Transverse colon (tissue), 4 donors: ENCODE results near the gene PSD.

Source experiments
- CTCF ChIP-seq, 5 experiments: fragments of 200-600 bp in 3 of 5; fragments of 450-650 bp in 2 of 5; sonication (generic) in 3 of 5; IDR thresholded peaks; 1 replicate in 2 of 5; 2 replicates in 3 of 5; pipeline ENCODE4 v1.5.1; 2016 to 2017; ENCODE audit warnings: antibody characterized with exemption in 5 of 5, inconsistent platforms in 3 of 5, mild to moderate bottlenecking in 2 of 5, moderate library complexity in 1 of 5
- POLR2AphosphoS5 ChIP-seq, 3 donors: sonication (generic); formaldehyde crosslinking; IDR thresholded peaks; one replicate each; pipeline ENCODE4 v1.6.1; 2016; ENCODE audit warnings: antibody characterized with exemption in 3 of 3

- TF ChIP-seq CTCF (IDR thresholded peaks at IDR 0.05) (no peak), POLR2AphosphoS5 (IDR thresholded peaks at IDR 0.05) (no peak)
These were observed 64.1 kb downstream of the PSD start for GRCh38 chr10:102354451-102354850.
